Loucy (cell line): ENCODE measurements around the gene ANP32A.

Experiments
- CTCF ChIP-seq: fragments of 200-600 bp; sonication (generic); conservative IDR thresholded peaks from 2 replicates; pipeline ENCODE4 v1.5.1; 2014; ENCODE audit warnings: mild to moderate bottlenecking, antibody characterized with exemption, low read length
- EZH2phosphoT487 ChIP-seq: fragments of 200-600 bp; IDR thresholded peaks from 2 replicates; pipeline ENCODE4 v1.6.1; 2018; ENCODE audit warnings: antibody characterized with exemption, mild to moderate bottlenecking, moderate library complexity, borderline replicate concordance

GRCh38 chr15:68819495-68820294 is 1.0 kb downstream of the ANP32A start:
- TF ChIP-seq CTCF, result no peak
- no peak for TF ChIP-seq EZH2phosphoT487
